ENCODE results near the gene TNNI2.
"Not testable (repeated sequence)": the region's sequence is repeated elsewhere in the genome, so short reads cannot be mapped to it uniquely, and the experiment has no call there.

DNA sequence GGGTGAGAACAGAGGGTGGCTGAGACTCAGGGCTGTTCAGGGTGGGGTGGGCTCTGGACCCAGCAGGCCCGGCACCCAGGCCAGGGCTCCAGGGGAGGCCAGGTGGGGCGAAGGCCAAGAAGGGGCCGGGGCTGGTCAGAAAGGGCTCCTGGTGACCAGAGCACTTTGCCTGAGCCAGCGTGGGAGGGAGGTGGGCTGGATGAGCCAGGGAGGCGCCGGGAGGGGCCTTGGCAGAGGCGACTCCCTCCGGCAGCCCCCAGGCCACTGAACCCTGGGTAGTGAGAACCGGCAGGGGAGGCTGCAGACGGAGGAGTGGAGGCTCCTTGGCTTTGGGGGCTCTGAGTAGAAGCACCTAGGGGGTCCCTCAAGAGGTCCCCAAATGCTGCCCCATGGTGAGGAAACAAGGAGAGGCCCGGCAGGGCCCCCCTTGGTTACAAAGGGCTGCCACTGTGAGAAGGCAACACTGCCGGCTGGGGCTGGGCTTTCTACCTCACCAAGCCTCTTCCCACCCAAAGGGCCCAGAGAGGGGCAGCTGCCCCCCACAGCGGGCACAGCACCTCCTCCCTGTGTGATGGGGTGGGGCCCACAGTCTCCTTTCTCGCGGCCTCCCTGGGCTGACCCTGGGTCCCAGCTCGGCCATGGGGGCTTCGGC, 35.8 kb downstream of the TNNI2 start:
- TF ChIP-seq, protein P1, sequence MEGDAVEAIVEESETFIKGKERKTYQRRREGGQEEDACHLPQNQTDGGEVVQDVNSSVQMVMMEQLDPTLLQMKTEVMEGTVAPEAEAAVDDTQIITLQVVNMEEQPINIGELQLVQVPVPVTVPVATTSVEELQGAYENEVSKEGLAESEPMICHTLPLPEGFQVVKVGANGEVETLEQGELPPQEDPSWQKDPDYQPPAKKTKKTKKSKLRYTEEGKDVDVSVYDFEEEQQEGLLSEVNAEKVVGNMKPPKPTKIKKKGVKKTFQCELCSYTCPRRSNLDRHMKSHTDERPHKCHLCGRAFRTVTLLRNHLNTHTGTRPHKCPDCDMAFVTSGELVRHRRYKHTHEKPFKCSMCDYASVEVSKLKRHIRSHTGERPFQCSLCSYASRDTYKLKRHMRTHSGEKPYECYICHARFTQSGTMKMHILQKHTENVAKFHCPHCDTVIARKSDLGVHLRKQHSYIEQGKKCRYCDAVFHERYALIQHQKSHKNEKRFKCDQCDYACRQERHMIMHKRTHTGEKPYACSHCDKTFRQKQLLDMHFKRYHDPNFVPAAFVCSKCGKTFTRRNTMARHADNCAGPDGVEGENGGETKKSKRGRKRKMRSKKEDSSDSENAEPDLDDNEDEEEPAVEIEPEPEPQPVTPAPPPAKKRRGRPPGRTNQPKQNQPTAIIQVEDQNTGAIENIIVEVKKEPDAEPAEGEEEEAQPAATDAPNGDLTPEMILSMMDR (IDR thresholded peaks at IDR 0.05) = not testable (repeated sequence)
- TF ChIP-seq POLR2A (IDR thresholded peaks at IDR 0.05) = not testable (repeated sequence)
